B cell (primary cell): Measurements from ENCODE around the gene DIS3.
"Not testable (repeated sequence)": the region's sequence is repeated elsewhere in the genome, so short reads cannot be mapped to it uniquely, and the experiment has no call there.

Experiments used
- CTCF ChIP-seq: fragments of 200-600 bp; IDR thresholded peaks from one replicate; pipeline ENCODE4 v1.8.0; 2022; ENCODE audit warnings: antibody characterized with exemption, mild to moderate bottlenecking
- EZH2 ChIP-seq: IDR thresholded peaks from 2 replicates; pipeline ENCODE4 v1.6.1; 2012; ENCODE audit warnings: borderline replicate concordance, low read depth, mild to moderate bottlenecking, moderate library complexity, low read length; ENCODE audit not compliant: insufficient read depth, poor library complexity, severe bottlenecking

- not testable (repeated sequence) for TF ChIP-seq CTCF, EZH2
These were observed 24.8 kb upstream of the DIS3 start for GRCh38 chr13:72806514-72806913.
